ENCODE measurements around the gene TMEM116. TPM values are rescaled to one million over a fixed set of nuclear protein-coding genes. Genes with fewer than 3 reads are reported as not detected.

The TMEM116 gene
- total RNA-seq, 1 donor from 2014 or later = 16.7 TPM

DNA sequence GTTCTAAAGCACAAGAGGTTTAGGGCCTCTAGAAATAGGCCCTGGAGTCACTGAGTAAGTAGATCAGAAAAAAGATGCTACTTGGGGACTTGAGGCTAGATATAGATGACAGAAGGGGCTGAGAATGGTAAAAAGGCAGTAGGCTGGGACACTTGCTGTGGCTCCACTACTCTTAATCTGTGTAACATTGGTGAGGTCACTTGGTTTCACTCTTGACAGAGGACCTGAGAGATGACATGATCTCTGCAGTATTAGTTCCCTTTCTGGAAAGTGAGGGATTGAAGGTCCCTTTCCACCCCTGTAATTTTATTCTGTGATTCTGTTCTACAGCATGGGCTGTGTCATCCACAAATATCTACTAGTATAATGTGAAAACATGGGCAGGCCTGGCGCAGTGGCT lies 131.2 kb downstream of the TMEM116 start:
- Mint-ChIP-seq H3K36me3 (ENCODE audit: low read depth) (peaks cover 24% of the 10 kb centered on the region), H3K4me3 (no peak overlapping the region), H3K9me3 (no peaks in the 10 kb centered on the region), H3K4me1 (no peaks in the 10 kb centered on the region), H3K27ac (ENCODE audit: unreplicated experiment) (no peak overlapping the region), H3K27me3 (ENCODE audit: low read depth) (no peaks in the 10 kb centered on the region)
- TF ChIP-seq, protein P1, sequence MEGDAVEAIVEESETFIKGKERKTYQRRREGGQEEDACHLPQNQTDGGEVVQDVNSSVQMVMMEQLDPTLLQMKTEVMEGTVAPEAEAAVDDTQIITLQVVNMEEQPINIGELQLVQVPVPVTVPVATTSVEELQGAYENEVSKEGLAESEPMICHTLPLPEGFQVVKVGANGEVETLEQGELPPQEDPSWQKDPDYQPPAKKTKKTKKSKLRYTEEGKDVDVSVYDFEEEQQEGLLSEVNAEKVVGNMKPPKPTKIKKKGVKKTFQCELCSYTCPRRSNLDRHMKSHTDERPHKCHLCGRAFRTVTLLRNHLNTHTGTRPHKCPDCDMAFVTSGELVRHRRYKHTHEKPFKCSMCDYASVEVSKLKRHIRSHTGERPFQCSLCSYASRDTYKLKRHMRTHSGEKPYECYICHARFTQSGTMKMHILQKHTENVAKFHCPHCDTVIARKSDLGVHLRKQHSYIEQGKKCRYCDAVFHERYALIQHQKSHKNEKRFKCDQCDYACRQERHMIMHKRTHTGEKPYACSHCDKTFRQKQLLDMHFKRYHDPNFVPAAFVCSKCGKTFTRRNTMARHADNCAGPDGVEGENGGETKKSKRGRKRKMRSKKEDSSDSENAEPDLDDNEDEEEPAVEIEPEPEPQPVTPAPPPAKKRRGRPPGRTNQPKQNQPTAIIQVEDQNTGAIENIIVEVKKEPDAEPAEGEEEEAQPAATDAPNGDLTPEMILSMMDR (conservative IDR thresholded peaks at IDR 0.05) = no peak
- no peak for DNase-seq (ENCODE audit: low read depth, low spot score)

Small RNAs within 50 kb of the gene (microRNA-seq; reads per million reads assigned to microRNA genes)
- not detected for gene MIR3657

Other genes with a start within 250 kb of the TMEM116 start
- 62.8 and 65.9 TPM in 2 replicates for gene ALDH2, start 246.2 kb downstream of the TMEM116 start, total RNA-seq
- gene MAPKAPK5, start 170.9 kb downstream of the TMEM116 start, total RNA-seq = 81.6 and 83.1 TPM in 2 replicates
- 91.1 and 101 TPM in 2 replicates for gene ERP29, start 261 bp upstream of the TMEM116 start, total RNA-seq
- 35.9 and 36.8 TPM in 2 replicates for gene NAA25, start 95.6 kb upstream of the TMEM116 start, total RNA-seq
- gene TRAFD1, start 112.4 kb upstream of the TMEM116 start, total RNA-seq = 41.5 and 44.2 TPM in 2 replicates